Activated CD8-positive, alpha-beta memory T cell treated with anti-CD3 and anti-CD28 coated beads, Interleukin-2, amount 50 U/mL, for 1 hour (primary cell): ENCODE data around the gene FAM43B.

Source experiments
- DNase-seq: peaks from one replicate; pipeline ENCODE4 v3.0.0-alpha.2; 2020; ENCODE audit errors: extremely low read depth

Gene FAM43B

DNA sequence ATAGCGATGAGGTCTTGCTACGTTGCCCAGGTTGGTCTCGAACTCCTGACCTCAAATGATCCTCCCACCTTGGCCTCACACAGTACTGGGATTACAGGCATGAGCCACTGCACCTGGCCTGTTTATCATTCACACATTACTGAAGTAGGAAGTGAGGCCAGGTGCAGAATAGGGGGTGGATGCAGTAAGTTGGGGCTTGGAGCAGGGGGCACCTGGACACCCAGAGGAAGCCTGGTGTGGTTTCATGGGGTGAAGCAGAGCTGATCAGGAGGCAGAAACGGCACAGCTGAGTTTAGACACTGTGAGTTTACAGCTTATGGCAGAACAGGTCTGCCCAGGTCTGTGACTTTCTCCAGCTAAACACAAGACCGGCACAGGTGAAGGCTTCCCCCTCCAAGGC is 41.4 kb downstream of the FAM43B start:
- no peak for DNase-seq

- DNase-seq, result no peak
Observed at GRCh38 chr1:20594746-20595145, 42.4 kb downstream of the FAM43B start.

- no peak for DNase-seq
Observed at GRCh38 chr1:20596106-20596505, 43.7 kb downstream of the FAM43B start.

GRCh38 chr1:20597650-20598049 is 45.3 kb downstream of the FAM43B start:
- no peak for DNase-seq

DNA sequence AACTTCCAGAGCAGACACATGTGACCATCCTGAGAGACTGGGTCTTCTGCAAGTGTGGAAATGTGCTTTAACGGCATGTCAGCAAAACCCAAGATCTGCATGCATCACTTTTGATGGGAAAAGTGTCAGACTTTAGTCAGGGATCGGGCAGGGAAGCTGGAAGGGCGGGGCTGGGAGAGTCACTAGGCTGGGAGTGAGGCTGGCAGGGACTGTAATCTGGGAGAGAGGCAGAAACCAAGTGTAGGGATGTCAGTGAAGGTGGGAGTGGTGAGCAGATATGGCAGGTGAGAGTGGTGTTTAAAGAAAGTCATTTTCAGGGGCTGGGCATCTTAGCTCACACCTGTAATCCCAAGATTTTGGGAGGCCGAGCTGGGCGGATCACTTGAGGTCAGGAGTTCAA is 47.8 kb downstream of the FAM43B start:
- DNase-seq, result no peak

DNA sequence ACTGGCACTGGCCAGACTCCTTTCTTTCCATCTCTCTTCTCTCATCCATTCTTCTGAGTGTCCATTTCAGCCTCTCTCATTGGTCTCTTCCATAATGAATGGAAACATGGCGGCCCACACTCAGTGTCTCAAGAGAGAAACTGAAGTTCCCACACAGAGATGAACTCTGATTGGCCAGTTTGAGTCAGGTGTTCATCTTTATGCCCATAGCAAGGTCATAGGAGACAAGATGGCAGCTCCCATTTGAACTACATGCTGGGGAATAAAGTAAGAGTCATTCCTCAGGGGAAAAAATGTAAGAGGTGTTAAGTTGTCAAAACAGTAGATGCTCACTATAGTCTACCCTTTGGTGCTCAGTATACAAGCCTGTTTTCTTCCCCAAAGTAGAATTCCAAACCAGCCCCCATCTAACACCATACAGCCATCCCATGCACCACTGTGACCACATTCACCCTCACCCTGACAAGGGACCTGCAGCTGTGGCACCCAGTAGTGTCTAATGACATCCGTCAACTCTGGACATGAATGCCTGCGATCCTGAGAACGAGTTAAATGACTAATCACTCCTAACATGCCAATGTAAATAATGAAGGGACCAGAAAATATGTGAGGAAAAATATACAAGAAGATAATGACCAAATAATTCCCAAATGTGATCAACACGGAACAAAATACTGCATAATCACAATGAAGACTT is 48.9 kb downstream of the FAM43B start:
- DNase-seq, result no peak

DNA sequence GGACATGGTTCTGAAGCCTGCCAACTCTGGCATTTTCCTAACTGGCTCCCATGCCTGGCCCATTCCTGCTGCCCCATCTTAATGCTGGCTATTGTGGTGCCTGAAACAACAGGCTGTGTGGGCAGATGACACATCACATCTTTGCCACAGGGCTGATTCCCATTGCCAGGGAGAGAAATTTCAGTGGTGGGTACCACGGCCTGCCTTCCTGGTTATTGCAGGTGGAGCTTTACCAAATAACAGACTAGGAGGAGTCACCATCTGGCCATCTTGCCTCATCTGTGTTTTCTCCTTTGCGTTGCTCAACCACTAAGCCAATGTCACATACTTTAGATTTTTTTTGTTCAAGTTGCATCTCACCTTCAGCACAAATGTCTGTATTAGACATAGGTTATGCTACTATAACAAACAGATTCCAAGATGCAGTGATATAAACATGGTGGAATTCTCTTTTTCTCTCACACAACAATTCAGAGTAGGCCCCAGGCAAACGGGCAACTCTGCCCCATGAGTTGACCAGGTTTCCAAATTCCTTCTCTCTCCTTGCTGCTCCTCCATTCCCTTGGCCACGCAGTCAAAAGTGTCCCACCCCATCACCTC is 50.6 kb downstream of the FAM43B start:
- no peak for DNase-seq

- DNase-seq, result no peak
Observed at GRCh38 chr1:20603504-20604464, 51.4 kb downstream of the FAM43B start.
